Smooth muscle cell (in vitro differentiated cells): ENCODE results near the gene SLC44A1. TPM values are rescaled to one million over a fixed set of nuclear protein-coding genes. Genes with fewer than 3 reads are reported as not detected.

Source experiments
- DNase-seq: peaks from one replicate; lab custom pipeline; 2025; ENCODE audit not compliant: unreplicated experiment; lab: John Stamatoyannopoulos, UW
- H2AFZ ChIP-seq: fragments of 200-600 bp; sonication (generic); 2 replicates; pipeline ENCODE4 v1.6.0; 2016; ENCODE audit warnings: antibody characterized with exemption, low read depth, mild to moderate bottlenecking
- H3F3A ChIP-seq: fragments of 200-600 bp; sonication (generic); 2 replicates; pipeline ENCODE4 v1.6.0; 2017; ENCODE audit warnings: antibody characterized with exemption, low read depth
- H3K27ac ChIP-seq: fragments of 200-600 bp; sonication (generic); 2 replicates; pipeline ENCODE4 v1.5.1; 2016; ENCODE audit warnings: low read depth, mild to moderate bottlenecking
- H3K27me3 ChIP-seq: fragments of 200-600 bp; sonication (generic); 2 replicates; pipeline ENCODE4 v1.6.1; 2016; ENCODE audit warnings: low read depth, mild to moderate bottlenecking
- H3K36me3 ChIP-seq: fragments of 200-600 bp; sonication (generic); 2 replicates; pipeline ENCODE4 v1.5.1; 2016; ENCODE audit warnings: low read depth
- H3K4me1 ChIP-seq: fragments of 200-600 bp; sonication (generic); 2 replicates; pipeline ENCODE4 v1.5.1; 2016; ENCODE audit warnings: low read depth
- H3K4me2 ChIP-seq: fragments of 200-600 bp; sonication (generic); 2 replicates; pipeline ENCODE4 v1.6.0; 2016; ENCODE audit warnings: mild to moderate bottlenecking
- H3K4me3 ChIP-seq: fragments of 200-600 bp; sonication (generic); 2 replicates; pipeline ENCODE4 v1.5.1; 2016; ENCODE audit warnings: mild to moderate bottlenecking
- H3K79me2 ChIP-seq: fragments of 200-600 bp; sonication (generic); 2 replicates; pipeline ENCODE4 v1.6.0; 2016; ENCODE audit warnings: low read depth, mild to moderate bottlenecking
- H3K9ac ChIP-seq: fragments of 200-600 bp; sonication (generic); 2 replicates; pipeline ENCODE4 v1.6.0; 2016; ENCODE audit warnings: low read depth
- H3K9me3 ChIP-seq: fragments of 200-600 bp; sonication (generic); replicated peaks from 2 replicates; pipeline ENCODE4 v1.5.1; 2016; ENCODE audit warnings: low read depth
- H4K20me1 ChIP-seq: fragments of 200-600 bp; sonication (generic); 2 replicates; pipeline ENCODE4 v1.6.0; 2016; ENCODE audit warnings: low read depth
- CTCF ChIP-seq: fragments of 200-600 bp; sonication (generic); IDR thresholded peaks from 2 replicates; pipeline ENCODE4 v1.5.1; 2017; ENCODE audit warnings: borderline replicate concordance, mild to moderate bottlenecking, antibody characterized with exemption; ENCODE audit not compliant: insufficient read depth, poor library complexity, severe bottlenecking
- WGBS: methylation state at CpG from one replicate; pipeline ENCODE4 v1.1.7; 2016; ENCODE audit warnings: low lambda C conversion rate; 5-methylcytosine and 5-hydroxymethylcytosine counted together
- polyA plus RNA-seq: library from polyadenylated mRNA; unstranded; fragments of >200 nt; fragmentation: Nextera tagmentation; extraction: Ambion mirVana; gene quantifications from 2 replicates; pipeline ENCODE4 v1.2.1, GENCODE V29; 2016
- total RNA-seq: library from RNA; depleted of rRNA; stranded (reverse); fragments of >200 nt; gene quantifications from 2 replicates; pipeline ENCODE4 v1.2.3, GENCODE V29; 2014

Gene SLC44A1
- total and polyA plus RNA-seq, 2 experiments from 2014 or later: 14.0 to 22.2 TPM

- H3K9ac ChIP-seq: no peak overlapping the region
- H3K27me3 ChIP-seq: no peaks in the 10 kb centered on the region
- H3K36me3 ChIP-seq: no peaks in the 10 kb centered on the region
- no peak overlapping the region for H3K4me2 ChIP-seq
- H2AFZ ChIP-seq: no peak overlapping the region
- no peak for DNase-seq
- H3K4me3 ChIP-seq: no peak overlapping the region
- 100% methylated on average over 1 of the region's 1 CpG for WGBS
- H3F3A ChIP-seq: no peaks in the 10 kb centered on the region
- no peak for TF ChIP-seq CTCF
- H3K27ac ChIP-seq: no peak overlapping the region
- H3K4me1 ChIP-seq: peaks cover 18% of the 10 kb centered on the region
- H3K9me3 ChIP-seq: no peaks in the 10 kb centered on the region
- H4K20me1 ChIP-seq: no peaks in the 10 kb centered on the region
- no peaks in the 10 kb centered on the region for H3K79me2 ChIP-seq
These were observed 148.1 kb downstream of the SLC44A1 start for GRCh38 chr9:105392531-105392930.

GRCh38 chr9:105393576-105394344 is 149.3 kb downstream of the SLC44A1 start:
- 87% methylated on average over 4 of the region's 4 CpGs for WGBS
- Histone ChIP-seq H4K20me1 (no peaks in the 10 kb centered on the region), H3K79me2 (no peaks in the 10 kb centered on the region), H3K4me3 (no peak overlapping the region), H2AFZ (no peak overlapping the region), H3F3A (no peaks in the 10 kb centered on the region), H3K4me2 (no peak overlapping the region), H3K4me1 (peaks cover 18% of the 10 kb centered on the region), H3K36me3 (no peaks in the 10 kb centered on the region), H3K27me3 (no peaks in the 10 kb centered on the region), H3K9me3 (no peaks in the 10 kb centered on the region), H3K9ac (no peak overlapping the region), H3K27ac (no peak overlapping the region)
- DNase-seq: no peak
- no peak for TF ChIP-seq CTCF

- no peaks in the 10 kb centered on the region for H3K79me2 ChIP-seq
- H3K36me3 ChIP-seq: no peaks in the 10 kb centered on the region
- DNase-seq: no peak
- H3K4me1 ChIP-seq: peaks cover 14% of the 10 kb centered on the region
- no peaks in the 10 kb centered on the region for H3K27me3 ChIP-seq
- H3K4me3 ChIP-seq: no peak overlapping the region
- no peaks in the 10 kb centered on the region for H4K20me1 ChIP-seq
- WGBS: 94% methylated on average over 3 of the region's 3 CpGs
- H3K9me3 ChIP-seq: no peaks in the 10 kb centered on the region
- no peak overlapping the region for H3K4me2 ChIP-seq
- no peak for TF ChIP-seq CTCF
- no peak overlapping the region for H3K27ac ChIP-seq
- H2AFZ ChIP-seq: no peak overlapping the region
- H3F3A ChIP-seq: no peaks in the 10 kb centered on the region
- H3K9ac ChIP-seq: no peak overlapping the region
These were observed 152.0 kb downstream of the SLC44A1 start for GRCh38 chr9:105396441-105396840.

GRCh38 chr9:105396901-105397300 is 152.4 kb downstream of the SLC44A1 start:
- H3F3A ChIP-seq: no peaks in the 10 kb centered on the region
- H2AFZ ChIP-seq: no peak overlapping the region
- H4K20me1 ChIP-seq: no peaks in the 10 kb centered on the region
- H3K27me3 ChIP-seq: no peaks in the 10 kb centered on the region
- DNase-seq: no peak
- H3K4me3 ChIP-seq: no peak overlapping the region
- H3K79me2 ChIP-seq: no peaks in the 10 kb centered on the region
- H3K36me3 ChIP-seq: no peaks in the 10 kb centered on the region
- no peak overlapping the region for H3K4me2 ChIP-seq
- H3K9me3 ChIP-seq: no peaks in the 10 kb centered on the region
- 93% methylated on average over 3 of the region's 3 CpGs for WGBS
- no peak for TF ChIP-seq CTCF
- no peak overlapping the region for H3K27ac ChIP-seq
- H3K4me1 ChIP-seq: peaks cover 15% of the 10 kb centered on the region
- H3K9ac ChIP-seq: no peak overlapping the region
